Smooth muscle cell of the coronary artery (primary cell): ENCODE data around the gene GRIN1. TPM values are rescaled to one million over a fixed set of nuclear protein-coding genes. Genes with fewer than 3 reads are reported as not detected.

Source experiments
- total RNA-seq: library from RNA; depleted of rRNA; stranded (reverse); fragments of >200 nt; gene quantifications from 2 replicates; pipeline ENCODE4 v1.2.3, GENCODE V29; 2014; ENCODE audit warnings: low replicate concordance

GRIN1 gene
- under 0.01 TPM in 1 of 2 replicates, not detected in the other for total RNA-seq

GRCh38 chr9:137138722-137139467, at the start of gene GRIN1:
Gene GRIN1, plus strand, starts transcription at chr9:137139154. Its CDS starts 333 bp downstream, at chr9:137139487.

GRCh38 chr9:137114613-137115393, 24.2 kb upstream of the GRIN1 start, which contains the start of gene DPP7:
Gene DPP7, minus strand, starts transcription at chr9:137114733. Its CDS starts 20 bp downstream, at chr9:137114713.

GRCh38 chr9:137169896-137170358, 31.0 kb downstream of the GRIN1 start, which contains the start of gene LRRC26:
Gene LRRC26, minus strand, starts transcription at chr9:137170051. Its CDS starts 108 bp downstream, at chr9:137169943.

GRCh38 chr9:137188490-137189296, 49.7 kb downstream of the GRIN1 start, which contains the start of the genes ANAPC2 and SSNA1:
Gene ANAPC2, minus strand, starts transcription at chr9:137188560. Its CDS starts 28 bp downstream, at chr9:137188532.
Gene SSNA1, plus strand, starts transcription at chr9:137188676. Its CDS starts 51 bp downstream, at chr9:137188727.

GRCh38 chr9:137200311-137201204, 61.6 kb downstream of the GRIN1 start, which contains the start of gene TPRN:
Gene TPRN, minus strand, starts transcription at chr9:137200741. Its CDS starts 30 bp downstream, at chr9:137200711.

GRCh38 chr9:137205126-137206069, 66.4 kb downstream of the GRIN1 start, which contains the start of the genes NDOR1 and TMEM203:
Gene NDOR1, plus strand, starts transcription at chr9:137205700. Its CDS starts 78 bp downstream, at chr9:137205778.
Gene TMEM203, minus strand, starts transcription at chr9:137205648. Its CDS starts 234 bp downstream, at chr9:137205414.

Other genes starting within 250 kb of the GRIN1 start
- gene FBXW5, start 194.4 kb upstream of the GRIN1 start, total RNA-seq: 139 and 223 TPM in 2 replicates
- not detected in 2 replicates for gene C8G, start 193.9 kb upstream of the GRIN1 start, total RNA-seq
- gene LCN12, start 186.9 kb upstream of the GRIN1 start, total RNA-seq: not detected in 2 replicates
- 1.1 and 33.0 TPM in 2 replicates for gene PTGDS, start 161.7 kb upstream of the GRIN1 start, total RNA-seq
- gene LCNL1, start 156.2 kb upstream of the GRIN1 start, total RNA-seq: 0.15 and 6.1 TPM in 2 replicates
- gene PAXX, start 146.7 kb upstream of the GRIN1 start, total RNA-seq: 4.6 and 11.6 TPM in 2 replicates
- gene CLIC3, start 142.6 kb upstream of the GRIN1 start, total RNA-seq: 1.3 and 4.6 TPM in 2 replicates
- gene ABCA2, start 110.9 kb upstream of the GRIN1 start, total RNA-seq: 13.4 and 39.3 TPM in 2 replicates
- gene FUT7, start 107.1 kb upstream of the GRIN1 start, total RNA-seq: not detected in 2 replicates
- 9.5 and 11.6 TPM in 2 replicates for gene NPDC1, start 93.0 kb upstream of the GRIN1 start, total RNA-seq
- gene ENTPD2, start 85.1 kb upstream of the GRIN1 start, total RNA-seq: not detected in 2 replicates
- under 0.01 and 2.2 TPM in 2 replicates for gene SAPCD2, start 68.6 kb upstream of the GRIN1 start, total RNA-seq
- gene UAP1L1, start 61.6 kb upstream of the GRIN1 start, total RNA-seq: 12.3 and 12.9 TPM in 2 replicates
- gene MAN1B1, start 52.2 kb upstream of the GRIN1 start, total RNA-seq: 69.0 and 76.6 TPM in 2 replicates
- gene DPP7, start 24.4 kb upstream of the GRIN1 start, total RNA-seq: 93.0 and 99.2 TPM in 2 replicates
- gene LRRC26, start 30.9 kb downstream of the GRIN1 start, total RNA-seq: not detected in 2 replicates
- gene TMEM210, start 32.9 kb downstream of the GRIN1 start, total RNA-seq: not detected in 2 replicates
- 20.3 and 24.0 TPM in 2 replicates for gene ANAPC2, start 49.4 kb downstream of the GRIN1 start, total RNA-seq
- gene SSNA1, start 49.5 kb downstream of the GRIN1 start, total RNA-seq: 52.3 and 82.1 TPM in 2 replicates
- 1.5 and 4.6 TPM in 2 replicates for gene TPRN, start 61.6 kb downstream of the GRIN1 start, total RNA-seq
- gene TMEM203, start 66.5 kb downstream of the GRIN1 start, total RNA-seq: 23.2 and 25.3 TPM in 2 replicates
- gene NDOR1, start 66.5 kb downstream of the GRIN1 start, total RNA-seq: 1.6 and 3.2 TPM in 2 replicates
- gene RNF208, start 83.1 kb downstream of the GRIN1 start, total RNA-seq: not detected in 2 replicates
- 0.12 and 0.30 TPM in 2 replicates for gene CYSRT1, start 86.0 kb downstream of the GRIN1 start, total RNA-seq
- gene RNF224, start 88.3 kb downstream of the GRIN1 start, total RNA-seq: under 0.01 TPM in 1 of 2 replicates, not detected in the other
- gene SLC34A3, start 91.7 kb downstream of the GRIN1 start, total RNA-seq: not detected in 2 replicates
- 117 and 143 TPM in 2 replicates for gene TUBB4B, start 102.1 kb downstream of the GRIN1 start, total RNA-seq
- gene STPG3, start 112.1 kb downstream of the GRIN1 start, total RNA-seq: not detected in 2 replicates
- 51.3 and 54.2 TPM in 2 replicates for gene NELFB, start 116.2 kb downstream of the GRIN1 start, total RNA-seq
- gene TOR4A, start 138.6 kb downstream of the GRIN1 start, total RNA-seq: 1.9 and 16.6 TPM in 2 replicates
- 0.30 and 0.47 TPM in 2 replicates for gene NRARP, start 163.1 kb downstream of the GRIN1 start, total RNA-seq